ENCODE data around the gene MEIS3. TPM values are rescaled to one million over a fixed set of nuclear protein-coding genes. Genes with fewer than 3 reads are reported as not detected.

Gene MEIS3
- total RNA-seq = 10 to 100 TPM; 16.2 to 41.6 TPM

GRCh38 chr19:47419030-47419783, at the start of gene MEIS3:
MEIS3 (minus strand) TSS chr19:47419527; CDS start chr19:47419081, 446 bp downstream.
- 2% methylated on average over 55 of the region's 70 CpGs for WGBS
- DNase-seq (ENCODE audit: low spot score) = no peak
- Histone ChIP-seq H3K4me1 (replicated peaks) (no peaks in the 10 kb centered on the region), H3K4me3 (peak within 1 kb of the TSS; percentile 51 to 52), H3K27ac (no peak within 1 kb of the TSS), H3K27me3 (replicated peaks; ENCODE audit: insufficient read depth) (peaks cover 29% of the 10 kb centered on the region), H3K9me3 (no peaks in the 10 kb centered on the region), H3K36me3 (no peaks in the 10 kb centered on the region)
- intact Hi-C loops (cut with DNase I) = no loop called here
- TF ChIP-seq POLR2A (IDR thresholded peaks at IDR 0.05) (no peak), POLR2AphosphoS5 (IDR thresholded peaks at IDR 0.05) (no peak), CTCF (IDR thresholded peaks at IDR 0.05) (no peak)

GRCh38 chr19:47467914-47468313, 48.6 kb upstream of the MEIS3 start:
- Histone ChIP-seq H3K27me3 (replicated peaks; ENCODE audit: insufficient read depth) (peaks cover 2% of the 10 kb centered on the region), H3K27ac (no peak overlapping the region), H3K36me3 (no peaks in the 10 kb centered on the region), H3K4me1 (replicated peaks) (no peaks in the 10 kb centered on the region), H3K4me3 (no peak overlapping the region), H3K9me3 (no peaks in the 10 kb centered on the region)
- intact Hi-C loops (cut with DNase I) = no loop called here
- WGBS = 41% methylated on average over 9 of the region's 9 CpGs
- no peak for DNase-seq (ENCODE audit: low spot score)
- TF ChIP-seq CTCF (IDR thresholded peaks at IDR 0.05) (no peak), POLR2AphosphoS5 (IDR thresholded peaks at IDR 0.05) (no peak), POLR2A (IDR thresholded peaks at IDR 0.05) (no peak)

DNA sequence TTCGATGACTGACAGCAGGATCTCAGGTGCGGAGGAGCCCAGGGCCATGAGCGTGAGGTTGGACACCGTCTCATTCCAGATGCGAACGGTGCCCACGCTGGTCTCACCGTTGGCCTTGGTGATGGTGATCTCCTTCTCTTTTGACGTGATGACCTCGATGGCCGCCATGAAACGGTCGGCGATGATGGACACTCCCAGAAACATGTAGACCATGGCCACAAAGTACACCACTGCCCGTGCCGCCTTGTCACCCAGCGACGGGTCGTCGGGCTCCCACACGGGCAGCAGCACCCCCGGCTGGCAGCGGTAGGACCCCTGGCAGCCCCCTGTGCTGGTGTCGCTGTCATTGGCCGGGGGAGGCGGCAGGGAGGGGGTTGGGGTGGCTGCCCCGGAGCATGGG, 46.6 kb upstream of the MEIS3 start:
- Histone ChIP-seq H3K36me3 (no peaks in the 10 kb centered on the region), H3K4me1 (replicated peaks) (no peaks in the 10 kb centered on the region), H3K9me3 (no peaks in the 10 kb centered on the region), H3K27ac (no peak overlapping the region), H3K4me3 (no peak overlapping the region), H3K27me3 (replicated peaks; ENCODE audit: insufficient read depth) (peaks cover 4% of the 10 kb centered on the region)
- no peak for DNase-seq (ENCODE audit: low spot score)
- TF ChIP-seq POLR2AphosphoS5 (IDR thresholded peaks at IDR 0.05) (no peak), POLR2A (IDR thresholded peaks at IDR 0.05) (no peak), CTCF (IDR thresholded peaks at IDR 0.05) (no peak)
- intact Hi-C loops (cut with DNase I) = no loop called here
- WGBS = 89% methylated on average over 18 of the region's 27 CpGs

GRCh38 chr19:47464675-47465419, 45.5 kb upstream of the MEIS3 start:
- WGBS = 67% methylated on average over 10 of the region's 10 CpGs
- H3K4me3 ChIP-seq = no peak overlapping the region
- H3K36me3 ChIP-seq = no peaks in the 10 kb centered on the region
- intact Hi-C loops (cut with DNase I) = no loop called here
- TF ChIP-seq POLR2A (IDR thresholded peaks at IDR 0.05) = no peak
- TF ChIP-seq POLR2AphosphoS5 (IDR thresholded peaks at IDR 0.05) = no peak
- TF ChIP-seq CTCF (IDR thresholded peaks at IDR 0.05) = no peak
- no peak overlapping the region for H3K27ac ChIP-seq
- H3K4me1 ChIP-seq (replicated peaks) = no peaks in the 10 kb centered on the region
- peaks cover 7% of the 10 kb centered on the region for H3K27me3 ChIP-seq (replicated peaks; ENCODE audit: insufficient read depth)
- H3K9me3 ChIP-seq = no peaks in the 10 kb centered on the region
- no peak for DNase-seq (ENCODE audit: low spot score)

All from prostate gland (tissue), 2 donors.